Coronary artery (tissue), 2 donors: ENCODE results near the gene SNTN.

Source experiments
- DNase-seq: peaks from one replicate; pipeline ENCODE4 v3.0.0-alpha.2; 2017; ENCODE audit warnings: low spot score
- H3K27ac ChIP-seq, 2 donors: fragments of 200-600 bp; sonication (generic); one replicate each; pipeline ENCODE4 v1.5.1; 2016 to 2019
- H3K4me3 ChIP-seq: fragments of 200-600 bp; sonication (generic); 2 replicates; pipeline ENCODE4 v1.5.1; 2016; ENCODE audit warnings: mild to moderate bottlenecking, moderate library complexity
- CTCF ChIP-seq: fragments of 200-600 bp; sonication (generic); IDR thresholded peaks from one replicate; pipeline ENCODE4 v1.5.1; 2019; ENCODE audit warnings: antibody characterized with exemption

SNTN gene

GRCh38 chr3:63652066-63652725 is at the start of gene SNTN:
SNTN (plus strand) TSS chr3:63652675; CDS start chr3:63652688, 13 bp downstream.
- no peak for TF ChIP-seq CTCF
- no peak within 1 kb of the TSS for H3K4me3 ChIP-seq
- DNase-seq, result no peak
- no peak within 1 kb of the TSS for H3K27ac ChIP-seq

- no peak for DNase-seq
- TF ChIP-seq CTCF, result no peak
- Histone ChIP-seq H3K27ac (no peak overlapping the region), H3K4me3 (no peak overlapping the region)
Observed at GRCh38 chr3:63607716-63608115, 44.8 kb upstream of the SNTN start.

- DNase-seq, result no peak
- Histone ChIP-seq H3K27ac (no peak overlapping the region), H3K4me3 (no peak overlapping the region)
- TF ChIP-seq CTCF, result no peak
Observed at GRCh38 chr3:63609408-63609807, 43.1 kb upstream of the SNTN start.

GRCh38 chr3:63609834-63610233 is 42.6 kb upstream of the SNTN start:
- no peak for DNase-seq
- TF ChIP-seq CTCF, result no peak

GRCh38 chr3:63611382-63611781 is 41.1 kb upstream of the SNTN start:
- no peak for DNase-seq
- TF ChIP-seq CTCF, result no peak
- H3K4me3 ChIP-seq, result no peak overlapping the region
- no peak overlapping the region for H3K27ac ChIP-seq

More at GRCh38 chr3:63609834-63610233, 42.6 kb upstream of the SNTN start:
- Histone ChIP-seq H3K27ac (no peak overlapping the region), H3K4me3 (no peak overlapping the region)

- Histone ChIP-seq H3K27ac (no peak overlapping the region), H3K4me3 (no peak overlapping the region)
- DNase-seq, result no peak
- no peak for TF ChIP-seq CTCF
Observed at GRCh38 chr3:63613561-63613960, 38.9 kb upstream of the SNTN start.

- TF ChIP-seq CTCF, result no peak
- Histone ChIP-seq H3K4me3 (no peak overlapping the region), H3K27ac (no peak overlapping the region)
- DNase-seq, result no peak
Observed at GRCh38 chr3:63617391-63617790, 35.1 kb upstream of the SNTN start.
